GM12878 (cell line): ENCODE measurements around the gene C1QTNF9B.

Source experiments
- CHD4 ChIP-seq: fragments of 200-600 bp; sonication (generic); IDR thresholded peaks from 2 replicates; pipeline ENCODE4 v1.6.1; 2016; ENCODE audit warnings: mild to moderate bottlenecking
- ETV6 ChIP-seq, 2 experiments: fragments of 450-650 bp in 1 of 2; IDR thresholded peaks in 1 of 2; conservative IDR thresholded peaks in 1 of 2; 2 replicates each; pipeline ENCODE4 v1.6.1; 2014; ENCODE audit warnings: antibody characterized with exemption in 1 of 2, borderline replicate concordance in 1 of 2, low read depth in 1 of 2, mild to moderate bottlenecking in 1 of 2, moderate library complexity in 1 of 2
- EZH2 ChIP-seq: IDR thresholded peaks from 2 replicates; pipeline ENCODE4 v1.6.1; 2012; ENCODE audit warnings: low read depth, mild to moderate bottlenecking, control low read depth, inconsistent platforms, low read length, borderline replicate concordance; ENCODE audit not compliant: control insufficient read depth
- FOXK2 ChIP-seq: fragments of 450-650 bp; IDR thresholded peaks from 2 replicates; pipeline ENCODE4 v1.6.1; 2017; ENCODE audit warnings: mild to moderate bottlenecking, moderate library complexity
- HCFC1 ChIP-seq: fragments of 150-350 bp; IDR thresholded peaks from 2 replicates; pipeline ENCODE4 v1.6.1; 2014; ENCODE audit warnings: low read length
- JUND ChIP-seq: IDR thresholded peaks from 2 replicates; pipeline ENCODE4 v1.6.1; 2012; ENCODE audit warnings: low read depth, mild to moderate bottlenecking, low read length, improper control_type of control experiment, moderate library complexity
- NR2C2 ChIP-seq: IDR thresholded peaks from 2 replicates; pipeline ENCODE4 v1.6.1; 2011; ENCODE audit warnings: borderline replicate concordance, low read depth; ENCODE audit not compliant: control insufficient read depth, insufficient read length
- PRDM15 ChIP-seq: fragments of 450-650 bp; formaldehyde crosslinking; IDR thresholded peaks from 2 replicates; pipeline ENCODE4 v1.4.0; 2020; ENCODE audit warnings: mild to moderate bottlenecking, moderate library complexity
- RAD51 ChIP-seq: fragments of 450-650 bp; IDR thresholded peaks from 2 replicates; pipeline ENCODE4 v1.6.1; 2016; ENCODE audit warnings: moderate library complexity, mild to moderate bottlenecking, inconsistent platforms
- RCOR1 ChIP-seq: conservative IDR thresholded peaks from 2 replicates; pipeline ENCODE4 v1.6.1; 2012; ENCODE audit warnings: low read depth, low read length, improper control_type of control experiment
- TF ChIP-seq, protein P1 (sequence below), 3 experiments: IDR thresholded peaks in 2 of 3; conservative IDR thresholded peaks in 1 of 3; 2 replicates each; pipeline ENCODE4 v1.5.1; 2011; ENCODE audit warnings: low read depth in 3 of 3, low read length in 3 of 3, mild to moderate bottlenecking in 3 of 3, control low read depth in 2 of 3, moderate library complexity in 2 of 3, inconsistent platforms in 1 of 3, mixed read lengths in 1 of 3; ENCODE audit not compliant: control insufficient read depth in 2 of 3, insufficient read depth in 1 of 3; ENCODE audit errors: extremely low read depth in 1 of 3
- TF ChIP-seq, protein P2 (sequence below): IDR thresholded peaks from 2 replicates; pipeline ENCODE4 v1.6.1; 2012; ENCODE audit warnings: mild to moderate bottlenecking, low read depth, low read length

DNA sequence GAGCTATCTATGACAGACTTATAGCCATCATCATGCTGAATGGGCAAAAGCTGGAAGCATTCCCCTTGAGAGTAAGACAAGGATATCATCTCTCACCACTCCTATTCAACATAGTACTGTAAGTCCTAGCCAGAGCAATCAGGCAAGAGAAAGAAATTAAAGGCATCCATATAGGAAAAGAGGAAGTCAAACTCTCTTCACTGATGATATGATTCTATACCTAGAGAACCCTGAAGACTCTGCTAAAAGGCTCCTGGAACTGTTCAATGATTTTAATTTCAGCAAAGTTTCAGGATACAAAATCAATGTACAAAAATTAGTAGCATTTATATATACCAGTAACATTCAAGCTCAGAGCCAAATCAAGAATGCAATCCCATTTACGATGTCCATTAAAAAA is 21.7 kb upstream of the C1QTNF9B start:
- TF ChIP-seq EZH2 (no peak), JUND (no peak), CHD4 (no peak), RAD51 (no peak), FOXK2 (no peak), RCOR1 (no peak), ETV6 (conservative IDR thresholded peaks at IDR 0.05 in 1 of 2, IDR thresholded peaks at IDR 0.05 in 1 of 2; ENCODE audit: borderline replicate concordance in 1 of 2, low read depth in 1 of 2) (no peak), NR2C2 (no peak), HCFC1 (no peak), PRDM15 (CRISPR knock-in tag) (no peak)
- TF ChIP-seq, protein P1, sequence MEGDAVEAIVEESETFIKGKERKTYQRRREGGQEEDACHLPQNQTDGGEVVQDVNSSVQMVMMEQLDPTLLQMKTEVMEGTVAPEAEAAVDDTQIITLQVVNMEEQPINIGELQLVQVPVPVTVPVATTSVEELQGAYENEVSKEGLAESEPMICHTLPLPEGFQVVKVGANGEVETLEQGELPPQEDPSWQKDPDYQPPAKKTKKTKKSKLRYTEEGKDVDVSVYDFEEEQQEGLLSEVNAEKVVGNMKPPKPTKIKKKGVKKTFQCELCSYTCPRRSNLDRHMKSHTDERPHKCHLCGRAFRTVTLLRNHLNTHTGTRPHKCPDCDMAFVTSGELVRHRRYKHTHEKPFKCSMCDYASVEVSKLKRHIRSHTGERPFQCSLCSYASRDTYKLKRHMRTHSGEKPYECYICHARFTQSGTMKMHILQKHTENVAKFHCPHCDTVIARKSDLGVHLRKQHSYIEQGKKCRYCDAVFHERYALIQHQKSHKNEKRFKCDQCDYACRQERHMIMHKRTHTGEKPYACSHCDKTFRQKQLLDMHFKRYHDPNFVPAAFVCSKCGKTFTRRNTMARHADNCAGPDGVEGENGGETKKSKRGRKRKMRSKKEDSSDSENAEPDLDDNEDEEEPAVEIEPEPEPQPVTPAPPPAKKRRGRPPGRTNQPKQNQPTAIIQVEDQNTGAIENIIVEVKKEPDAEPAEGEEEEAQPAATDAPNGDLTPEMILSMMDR (IDR thresholded peaks at IDR 0.05 in 2 of 3, conservative IDR thresholded peaks at IDR 0.05 in 1 of 3; ENCODE audit: control insufficient read depth in 2 of 3, extremely low read depth in 1 of 3, insufficient read depth in 1 of 3, low read depth in 3 of 3, low read length in 3 of 3): no peak
- TF ChIP-seq, protein P2, sequence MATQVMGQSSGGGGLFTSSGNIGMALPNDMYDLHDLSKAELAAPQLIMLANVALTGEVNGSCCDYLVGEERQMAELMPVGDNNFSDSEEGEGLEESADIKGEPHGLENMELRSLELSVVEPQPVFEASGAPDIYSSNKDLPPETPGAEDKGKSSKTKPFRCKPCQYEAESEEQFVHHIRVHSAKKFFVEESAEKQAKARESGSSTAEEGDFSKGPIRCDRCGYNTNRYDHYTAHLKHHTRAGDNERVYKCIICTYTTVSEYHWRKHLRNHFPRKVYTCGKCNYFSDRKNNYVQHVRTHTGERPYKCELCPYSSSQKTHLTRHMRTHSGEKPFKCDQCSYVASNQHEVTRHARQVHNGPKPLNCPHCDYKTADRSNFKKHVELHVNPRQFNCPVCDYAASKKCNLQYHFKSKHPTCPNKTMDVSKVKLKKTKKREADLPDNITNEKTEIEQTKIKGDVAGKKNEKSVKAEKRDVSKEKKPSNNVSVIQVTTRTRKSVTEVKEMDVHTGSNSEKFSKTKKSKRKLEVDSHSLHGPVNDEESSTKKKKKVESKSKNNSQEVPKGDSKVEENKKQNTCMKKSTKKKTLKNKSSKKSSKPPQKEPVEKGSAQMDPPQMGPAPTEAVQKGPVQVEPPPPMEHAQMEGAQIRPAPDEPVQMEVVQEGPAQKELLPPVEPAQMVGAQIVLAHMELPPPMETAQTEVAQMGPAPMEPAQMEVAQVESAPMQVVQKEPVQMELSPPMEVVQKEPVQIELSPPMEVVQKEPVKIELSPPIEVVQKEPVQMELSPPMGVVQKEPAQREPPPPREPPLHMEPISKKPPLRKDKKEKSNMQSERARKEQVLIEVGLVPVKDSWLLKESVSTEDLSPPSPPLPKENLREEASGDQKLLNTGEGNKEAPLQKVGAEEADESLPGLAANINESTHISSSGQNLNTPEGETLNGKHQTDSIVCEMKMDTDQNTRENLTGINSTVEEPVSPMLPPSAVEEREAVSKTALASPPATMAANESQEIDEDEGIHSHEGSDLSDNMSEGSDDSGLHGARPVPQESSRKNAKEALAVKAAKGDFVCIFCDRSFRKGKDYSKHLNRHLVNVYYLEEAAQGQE: no peak
